Measurements from ENCODE around the gene GABRA1.
A peak's percentile ranks its signal among the peaks of the same experiment; 100 is the strongest.

The GABRA1 gene

DNA sequence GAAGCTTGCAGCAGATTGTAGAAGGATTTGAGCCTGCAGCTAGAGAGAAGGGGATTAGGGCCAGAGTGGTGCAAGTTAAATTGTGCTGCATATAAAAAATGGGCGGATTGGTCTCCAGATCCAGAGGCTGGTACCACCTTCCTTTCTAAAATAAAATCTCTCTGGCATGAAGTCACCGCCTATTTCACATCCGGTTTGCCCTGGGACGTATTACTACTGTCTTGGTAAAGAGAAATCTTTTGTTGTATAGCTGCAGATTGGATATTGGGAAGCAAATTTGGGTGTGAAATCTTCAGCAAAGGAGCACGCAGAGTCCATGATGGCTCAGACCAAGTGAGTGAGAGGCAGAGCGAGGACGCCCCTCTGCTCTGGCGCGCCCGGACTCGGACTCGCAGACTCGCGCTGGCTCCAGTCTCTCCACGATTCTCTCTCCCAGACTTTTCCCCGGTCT lies at the start of gene GABRA1:
GABRA1 (plus strand) TSS at position 180 of the 451 bp plus-strand sequence. CDS start 2,691 bp downstream, outside the sequence.
- no peak for DNase-seq (ENCODE audit: low spot score)

DNA sequence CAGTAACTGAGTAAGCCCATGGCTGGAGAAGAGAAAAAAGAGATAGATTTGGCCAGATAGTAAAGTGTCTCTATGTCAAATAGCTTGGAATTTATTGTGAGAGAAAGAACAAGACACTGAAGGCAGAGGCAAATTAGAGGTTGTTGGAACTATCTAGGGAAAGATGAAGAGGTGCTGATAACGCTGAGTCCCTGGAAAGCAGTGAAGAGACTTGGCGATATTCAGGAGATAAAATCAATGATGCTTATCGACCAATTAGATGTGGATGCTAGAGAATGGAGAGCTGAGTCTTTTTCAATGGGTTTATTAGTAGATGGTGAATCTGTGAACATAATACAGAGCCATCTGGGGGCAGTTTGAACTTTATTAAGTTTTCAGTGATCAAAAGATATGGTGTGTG lies 48.6 kb upstream of the GABRA1 start:
- DNase-seq (ENCODE audit: low spot score), result no peak

DNA sequence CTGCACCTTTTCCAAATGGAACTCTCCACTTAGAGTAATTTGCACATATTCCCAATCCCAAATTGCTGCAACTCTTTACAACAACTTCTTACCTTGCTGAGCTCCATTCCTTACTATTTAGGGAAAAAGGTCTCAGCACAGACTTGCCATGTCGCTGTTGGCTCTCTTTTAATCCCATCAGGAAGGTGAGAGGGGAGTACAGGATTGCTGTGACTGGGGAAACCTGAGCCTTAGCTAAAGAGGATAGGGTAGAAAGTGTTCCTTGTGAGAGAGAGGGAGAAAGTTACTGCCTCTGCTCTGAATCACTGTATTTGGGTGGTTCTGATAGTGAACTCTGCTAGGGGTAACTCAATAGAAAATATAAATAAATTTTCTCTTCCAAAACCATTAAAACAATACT lies 43.7 kb upstream of the GABRA1 start:
- DNase-seq (ENCODE audit: low spot score), result no peak

DNA sequence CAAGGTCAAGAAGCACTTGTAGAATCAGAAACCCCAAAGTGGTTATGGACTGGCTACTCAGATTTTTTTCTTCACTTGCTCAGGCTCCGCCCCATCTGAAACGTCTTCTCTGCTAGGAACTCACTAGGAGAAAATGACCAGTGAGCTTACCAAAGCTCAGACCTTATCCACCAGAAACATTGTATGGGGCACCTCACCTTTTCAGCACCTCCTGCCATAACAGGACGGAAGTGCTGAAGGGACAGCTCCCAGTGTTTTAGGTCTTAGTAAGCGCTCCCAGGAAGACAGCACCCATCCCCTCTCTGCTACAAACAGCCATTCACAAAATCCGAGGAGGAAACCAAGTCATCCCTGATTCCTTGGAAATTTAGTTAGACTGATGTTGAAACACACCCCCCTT lies 1.2 kb upstream of the GABRA1 start:
- DNase-seq (ENCODE audit: low spot score), result peak; percentile 1

DNA sequence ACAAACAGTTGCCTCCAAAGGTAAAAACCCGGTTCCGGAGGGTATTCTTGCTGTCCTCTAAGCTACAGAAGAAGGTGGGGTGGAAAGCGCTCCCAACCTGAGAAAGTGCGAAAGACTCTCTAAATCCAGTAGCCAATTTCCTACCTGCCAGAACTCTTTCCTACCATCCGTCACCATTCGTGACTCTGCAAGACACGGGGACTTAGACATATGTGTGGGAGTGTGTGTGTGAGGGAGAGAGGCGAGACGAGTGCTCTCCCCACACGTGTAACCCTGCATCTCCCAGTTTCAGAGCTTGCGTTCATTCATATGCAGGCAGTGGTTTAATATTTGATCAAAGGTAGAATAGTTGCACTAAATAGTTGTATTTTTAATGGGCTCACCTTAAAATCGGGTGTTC lies 473 bp upstream of the GABRA1 start:
- no peak for DNase-seq (ENCODE audit: low spot score)

DNA sequence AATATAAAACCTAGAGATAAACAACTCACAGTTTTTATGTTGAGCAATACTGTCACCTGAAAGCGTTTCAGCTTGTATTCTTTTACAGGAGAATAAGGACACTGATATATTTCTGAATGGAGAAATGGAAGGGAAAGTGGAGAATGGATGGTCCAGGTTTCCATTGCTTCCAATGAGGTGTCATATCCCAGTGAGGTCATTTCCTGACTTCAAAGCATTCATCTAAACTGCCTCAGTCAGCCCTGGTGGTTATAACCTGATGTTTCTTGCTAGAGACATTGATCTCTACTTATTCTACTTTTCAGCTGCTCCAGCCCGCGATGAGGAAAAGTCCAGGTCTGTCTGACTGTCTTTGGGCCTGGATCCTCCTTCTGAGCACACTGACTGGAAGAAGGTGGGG lies 2.6 kb downstream of the GABRA1 start:
- no peak for DNase-seq (ENCODE audit: low spot score)

DNA sequence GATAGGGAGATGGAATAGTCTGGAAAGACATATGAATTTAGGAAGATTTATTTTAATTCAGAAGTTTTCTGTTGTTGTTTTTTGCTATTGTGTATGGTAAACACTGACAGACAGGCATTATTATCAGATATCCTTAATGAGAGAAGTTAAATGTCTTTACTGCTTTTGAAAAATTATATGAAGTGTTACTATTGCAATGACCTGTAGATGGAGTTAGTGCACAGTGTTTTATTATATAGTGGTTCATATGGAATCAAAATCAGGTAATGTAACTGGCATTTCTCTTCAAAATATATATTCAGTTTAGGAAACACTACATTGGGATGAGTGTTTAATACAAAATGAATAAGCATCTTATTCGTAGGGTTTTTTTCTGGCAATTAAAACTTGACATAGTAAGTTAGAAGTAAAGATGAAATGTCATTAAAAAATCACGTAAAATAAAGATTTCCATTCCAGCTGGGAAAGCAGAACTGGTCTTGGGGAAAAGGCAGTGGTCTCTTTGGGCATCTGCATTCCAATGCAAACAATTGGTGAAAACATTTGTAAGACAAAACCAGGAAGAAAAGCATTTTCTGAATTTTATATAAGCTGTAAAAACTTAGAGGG lies 3.9 kb downstream of the GABRA1 start:
- DNase-seq (ENCODE audit: low spot score), result no peak

DNA sequence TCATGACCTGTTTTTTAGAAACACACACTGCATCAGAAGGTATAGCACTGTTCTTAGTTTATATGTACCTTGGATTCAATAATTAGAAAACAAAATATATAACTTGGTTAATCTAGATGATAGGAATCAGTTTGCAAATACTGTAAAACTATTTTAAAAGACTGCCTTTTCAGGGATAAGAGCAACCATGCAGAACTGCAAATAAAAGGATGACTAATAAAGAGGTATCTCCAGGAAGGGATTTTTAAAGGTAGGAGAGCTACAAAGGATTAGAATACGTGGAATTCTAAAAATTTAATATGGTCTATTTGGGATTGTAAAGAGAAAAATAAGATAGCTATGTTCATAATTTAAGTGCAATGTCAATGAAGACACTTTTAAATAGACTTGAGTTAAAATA lies 9.4 kb downstream of the GABRA1 start:
- DNase-seq (ENCODE audit: low spot score), result no peak

DNA sequence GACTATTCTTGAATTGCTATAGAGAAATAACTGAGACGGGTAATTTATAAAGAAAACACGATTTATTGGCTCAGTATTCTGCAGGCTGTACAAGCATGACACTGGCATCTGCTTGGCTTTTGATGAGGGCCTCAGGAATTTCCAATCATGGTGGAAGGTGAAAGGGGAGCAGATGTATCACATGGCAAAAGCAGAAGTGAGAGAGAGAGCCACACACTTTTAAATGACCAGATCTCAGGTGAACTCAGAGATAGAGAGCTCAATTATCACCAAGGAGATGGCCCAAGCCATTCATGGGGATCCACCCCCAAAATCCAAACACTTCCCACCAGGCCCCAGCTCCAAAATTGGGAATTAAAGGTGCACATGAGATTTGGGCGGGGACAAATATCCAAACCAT lies 15.3 kb downstream of the GABRA1 start:
- no peak for DNase-seq (ENCODE audit: low spot score)

DNA sequence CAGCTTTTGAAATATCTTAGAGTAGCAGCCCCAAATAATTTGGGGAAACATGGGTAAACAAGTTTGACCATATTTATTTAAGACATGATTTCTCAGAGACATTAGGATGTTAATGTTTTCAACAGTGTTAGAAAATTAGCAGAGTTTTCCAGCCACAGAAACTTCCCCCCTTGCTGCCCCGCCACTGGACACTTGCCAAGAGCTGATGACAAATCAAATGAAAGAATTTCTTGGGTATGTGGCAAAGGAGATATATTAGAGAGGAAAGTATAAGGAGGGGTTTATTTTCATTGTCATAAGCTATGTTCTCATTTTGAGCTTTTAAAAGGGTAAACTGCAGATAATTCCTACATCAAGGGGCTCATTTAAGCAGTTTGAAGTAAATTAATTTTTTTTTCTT lies 15.9 kb downstream of the GABRA1 start:
- DNase-seq (ENCODE audit: low spot score), result no peak

DNA sequence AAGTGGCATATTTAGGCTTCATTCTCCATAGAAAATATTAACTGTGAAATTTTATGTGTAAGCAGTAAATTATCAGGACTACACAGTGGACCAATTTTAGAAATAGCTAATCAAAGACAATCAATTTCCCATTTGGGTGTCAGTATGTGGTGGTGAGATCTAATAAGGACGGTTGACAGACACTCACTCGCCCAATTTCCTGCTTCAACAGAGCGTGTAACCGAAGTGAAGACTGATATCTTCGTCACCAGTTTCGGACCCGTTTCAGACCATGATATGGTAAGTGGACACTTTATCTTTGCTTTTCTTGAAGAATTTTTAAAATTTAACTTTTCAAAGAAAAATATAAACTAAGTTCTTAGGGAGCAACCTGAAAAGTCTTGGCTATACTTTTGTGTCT lies 17.6 kb downstream of the GABRA1 start:
- no peak for DNase-seq (ENCODE audit: low spot score)

DNA sequence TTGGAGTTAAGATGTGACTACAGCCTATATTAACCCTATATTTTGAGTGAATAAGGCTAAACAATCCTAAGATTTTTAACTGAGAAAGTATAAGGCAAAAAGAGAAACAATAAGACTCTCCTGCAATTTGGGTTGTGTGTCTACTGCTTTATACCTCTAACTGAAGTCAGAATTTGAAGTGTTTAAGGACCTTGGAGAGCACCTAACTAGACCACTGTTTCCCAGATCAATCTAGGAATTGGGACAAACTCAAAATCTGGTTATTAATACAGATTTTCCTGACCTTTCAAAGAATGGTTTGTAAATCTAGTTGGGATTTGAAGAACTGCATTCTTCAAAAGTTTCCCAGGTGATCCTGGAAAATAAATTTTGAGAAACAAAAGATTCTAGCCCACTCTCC lies 42.1 kb downstream of the GABRA1 start:
- no peak for DNase-seq (ENCODE audit: low spot score)

DNA sequence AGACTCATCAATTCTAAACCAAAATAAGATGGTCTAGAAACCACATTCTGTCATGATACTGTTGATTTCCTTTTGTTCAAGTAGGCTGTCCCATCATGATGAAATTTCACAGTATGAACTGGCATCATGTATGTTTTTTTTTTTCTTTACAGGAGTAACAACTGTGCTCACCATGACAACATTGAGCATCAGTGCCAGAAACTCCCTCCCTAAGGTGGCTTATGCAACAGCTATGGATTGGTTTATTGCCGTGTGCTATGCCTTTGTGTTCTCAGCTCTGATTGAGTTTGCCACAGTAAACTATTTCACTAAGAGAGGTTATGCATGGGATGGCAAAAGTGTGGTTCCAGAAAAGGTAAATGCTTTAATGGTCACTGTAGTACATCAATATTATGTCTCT lies 47.6 kb downstream of the GABRA1 start:
- no peak for DNase-seq (ENCODE audit: low spot score)

DNA sequence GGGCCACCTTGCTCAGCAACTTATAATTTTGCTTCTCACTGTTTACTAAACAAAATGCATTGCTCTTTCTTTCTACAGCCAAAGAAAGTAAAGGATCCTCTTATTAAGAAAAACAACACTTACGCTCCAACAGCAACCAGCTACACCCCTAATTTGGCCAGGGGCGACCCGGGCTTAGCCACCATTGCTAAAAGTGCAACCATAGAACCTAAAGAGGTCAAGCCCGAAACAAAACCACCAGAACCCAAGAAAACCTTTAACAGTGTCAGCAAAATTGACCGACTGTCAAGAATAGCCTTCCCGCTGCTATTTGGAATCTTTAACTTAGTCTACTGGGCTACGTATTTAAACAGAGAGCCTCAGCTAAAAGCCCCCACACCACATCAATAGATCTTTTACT lies 49.1 kb downstream of the GABRA1 start:
- DNase-seq (ENCODE audit: low spot score), result no peak

DNA sequence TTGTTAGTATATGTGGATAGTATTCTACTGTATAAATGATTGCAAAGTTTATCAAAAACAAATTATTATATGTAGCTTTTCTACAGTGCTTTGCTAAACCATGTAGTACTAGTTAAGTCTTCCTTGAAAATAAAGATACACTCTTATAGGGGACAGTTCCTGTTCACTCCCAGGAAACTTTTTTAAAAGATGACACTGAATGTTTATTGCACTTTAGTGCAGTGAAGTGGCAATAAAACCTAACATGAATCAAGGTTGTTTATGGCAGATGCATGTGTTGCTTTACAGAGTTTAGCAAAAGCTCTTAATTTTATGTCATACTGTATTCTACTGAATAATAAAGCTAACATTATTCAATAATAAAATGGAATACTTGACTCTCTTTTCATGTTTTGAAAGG lies 51.7 kb downstream of the GABRA1 start:
- DNase-seq (ENCODE audit: low spot score), result no peak

DNA sequence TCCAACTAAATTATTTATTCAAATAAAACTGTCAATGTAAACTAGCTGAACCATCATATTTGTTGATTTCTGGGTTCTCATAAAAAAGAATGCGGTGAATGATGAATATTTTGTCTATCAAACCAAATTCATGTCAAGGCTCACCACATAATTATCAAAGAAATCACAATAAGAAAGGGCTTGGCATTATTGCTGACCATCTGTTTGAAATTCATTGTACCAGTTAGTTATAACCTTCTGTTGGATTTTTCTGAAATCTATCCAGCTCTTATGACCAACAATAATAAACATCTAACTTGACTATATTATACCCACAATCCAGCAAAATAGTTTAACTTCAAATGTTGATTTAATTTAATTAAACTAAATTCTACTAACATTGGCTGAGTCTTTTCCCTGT lies 53.1 kb downstream of the GABRA1 start:
- no peak for DNase-seq (ENCODE audit: low spot score)

DNA sequence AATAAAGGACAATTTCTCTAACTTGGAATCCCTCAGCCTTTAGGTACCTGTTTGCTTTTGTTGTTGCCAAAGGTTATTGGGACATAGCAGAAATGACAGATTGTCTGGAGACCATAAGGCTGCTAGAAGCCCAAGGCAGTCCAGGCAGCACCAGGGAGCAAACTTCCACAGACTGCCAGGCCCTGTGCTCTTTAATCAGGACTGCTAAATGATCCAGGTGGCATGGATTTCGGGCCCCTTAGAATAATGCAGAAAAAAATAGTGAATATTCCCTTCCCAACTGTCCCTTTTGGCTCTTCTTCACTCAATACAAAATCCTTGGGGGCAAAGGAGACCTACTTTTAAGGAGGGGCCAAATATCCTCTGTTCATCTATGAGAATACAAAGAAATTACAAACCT lies 73.9 kb downstream of the GABRA1 start:
- DNase-seq (ENCODE audit: low spot score), result no peak

DNA sequence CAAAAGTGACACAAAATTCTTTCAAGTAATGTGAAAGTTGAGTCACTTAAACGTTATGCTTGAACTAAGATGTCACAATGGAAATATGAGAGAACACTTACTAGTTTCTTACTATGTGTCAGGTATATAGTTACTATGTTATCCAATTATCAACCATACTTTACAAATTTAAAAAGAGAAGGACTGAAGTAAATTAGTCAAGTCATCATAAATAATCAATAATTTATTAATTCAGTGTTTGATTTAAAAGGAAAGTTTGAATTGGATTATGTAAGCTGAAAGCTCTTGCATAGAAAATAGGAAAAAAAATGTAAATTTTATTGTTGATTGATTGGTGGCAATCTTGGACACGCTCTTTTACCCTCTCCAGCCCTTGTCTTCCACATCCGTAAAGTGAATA lies 76.3 kb downstream of the GABRA1 start:
- no peak for DNase-seq (ENCODE audit: low spot score)

DNA sequence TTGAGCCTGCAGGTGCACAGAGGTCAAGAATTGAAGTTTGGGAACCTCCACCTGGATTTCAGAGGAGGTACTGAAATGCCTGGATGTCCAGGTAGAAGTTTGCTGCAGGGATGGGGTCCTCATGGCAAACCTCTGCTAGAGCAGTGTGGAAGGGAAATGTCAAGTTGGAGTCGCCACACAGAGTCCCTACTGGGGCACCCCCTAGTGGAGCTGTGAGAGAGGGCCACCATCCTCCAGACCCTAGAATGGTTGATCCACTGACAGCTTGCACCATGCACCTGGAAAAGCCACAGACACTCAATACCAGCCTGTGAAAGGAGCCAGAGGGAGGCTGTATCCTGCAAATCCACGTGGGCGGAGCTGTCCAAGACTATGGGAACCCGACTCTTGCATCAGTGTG lies 78.0 kb downstream of the GABRA1 start:
- no peak for DNase-seq (ENCODE audit: low spot score)

DNA sequence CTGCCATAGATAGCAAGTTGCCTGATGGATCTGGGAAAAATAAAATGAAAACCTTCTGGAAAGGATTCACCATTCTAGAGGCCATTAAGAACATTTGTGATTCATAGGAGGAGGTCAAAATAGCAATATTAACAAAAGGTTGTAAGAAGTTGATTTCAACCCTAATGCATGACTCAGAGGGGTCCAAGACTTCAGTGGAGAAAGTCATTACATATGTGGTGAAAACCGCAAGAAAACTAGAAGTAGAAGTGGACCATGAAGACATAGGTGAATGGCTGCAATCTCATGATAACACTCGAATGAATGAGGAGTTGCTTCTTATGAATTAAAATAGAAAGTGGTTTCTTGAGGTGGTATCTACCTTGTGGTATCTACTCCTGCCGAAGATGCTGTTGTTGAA lies 86.6 kb downstream of the GABRA1 start:
- DNase-seq (ENCODE audit: low spot score), result no peak

DNA sequence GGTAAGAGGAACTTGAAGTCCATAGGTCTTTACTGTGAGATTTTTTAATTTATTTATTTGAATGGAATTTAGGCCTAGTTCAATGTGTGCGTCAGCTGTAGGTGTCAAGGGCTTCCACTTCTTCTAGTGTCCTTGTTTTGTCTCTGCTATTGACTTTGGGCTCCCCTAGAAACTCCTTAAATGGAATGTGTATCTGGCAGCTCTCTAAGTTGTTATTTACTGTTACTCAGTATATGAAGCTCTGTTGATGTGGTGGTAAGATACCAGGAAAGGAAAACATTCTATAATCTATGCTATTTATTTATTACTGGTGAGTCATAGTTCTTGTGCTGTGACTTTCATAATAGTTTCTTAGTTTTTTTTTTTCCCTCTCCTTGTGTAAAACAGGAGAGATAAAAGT lies 97.1 kb downstream of the GABRA1 start:
- DNase-seq (ENCODE audit: low spot score), result no peak

DNA sequence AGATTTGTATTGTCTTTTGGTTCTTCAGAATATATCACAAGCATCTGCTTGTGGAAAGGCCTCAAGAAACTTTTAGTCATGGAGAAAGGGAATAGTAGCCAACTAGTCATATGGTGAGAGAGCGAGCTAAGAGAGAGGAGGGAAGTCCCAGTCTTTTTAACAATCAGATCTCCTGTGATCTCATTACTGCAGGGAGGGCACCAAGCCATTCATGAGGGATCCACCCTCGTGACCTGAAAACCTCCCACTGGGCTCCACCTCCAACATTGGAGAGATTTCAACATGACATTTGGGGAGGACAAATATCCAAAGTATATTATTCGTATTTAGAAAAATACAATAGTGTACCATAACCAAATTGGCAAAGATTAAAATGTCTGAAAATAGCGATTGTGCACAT lies 99.0 kb downstream of the GABRA1 start:
- no peak for DNase-seq (ENCODE audit: low spot score)
